RPMI8226 (cell line): ENCODE data around the gene C10orf105.

Source experiments
- DNase-seq: peaks from one replicate; pipeline ENCODE4 v3.0.0-alpha.2; 2015

C10orf105 gene

GRCh38 chr10:71715860-71716259 lies 3.7 kb downstream of the C10orf105 start:
- no peak for DNase-seq

- no peak for DNase-seq
These were observed 4.6 kb downstream of the C10orf105 start for GRCh38 chr10:71715026-71715425.

GRCh38 chr10:71714592-71714991 lies 5.0 kb downstream of the C10orf105 start:
- DNase-seq = no peak

DNA sequence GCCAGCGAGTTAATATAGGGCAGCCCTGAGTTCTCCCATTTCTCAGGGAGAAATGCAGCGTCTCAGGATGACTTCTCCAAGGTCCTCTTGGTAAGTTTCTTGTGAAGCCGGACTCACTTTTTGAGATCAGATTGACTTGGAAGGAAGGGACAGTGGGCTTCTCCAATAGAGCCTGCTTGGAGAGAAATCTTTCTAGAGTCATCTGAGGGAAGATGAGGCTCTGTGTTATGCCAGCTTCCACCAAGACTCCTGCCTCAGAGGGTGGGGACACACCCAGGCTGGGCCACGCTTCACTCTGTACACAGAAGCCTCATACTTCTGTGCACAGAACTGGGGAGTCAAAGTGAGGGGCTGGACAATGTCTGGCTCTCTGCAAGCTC lies 5.6 kb downstream of the C10orf105 start:
- DNase-seq = no peak

GRCh38 chr10:71713135-71714030 lies 6.2 kb downstream of the C10orf105 start:
- DNase-seq = no peak

DNA sequence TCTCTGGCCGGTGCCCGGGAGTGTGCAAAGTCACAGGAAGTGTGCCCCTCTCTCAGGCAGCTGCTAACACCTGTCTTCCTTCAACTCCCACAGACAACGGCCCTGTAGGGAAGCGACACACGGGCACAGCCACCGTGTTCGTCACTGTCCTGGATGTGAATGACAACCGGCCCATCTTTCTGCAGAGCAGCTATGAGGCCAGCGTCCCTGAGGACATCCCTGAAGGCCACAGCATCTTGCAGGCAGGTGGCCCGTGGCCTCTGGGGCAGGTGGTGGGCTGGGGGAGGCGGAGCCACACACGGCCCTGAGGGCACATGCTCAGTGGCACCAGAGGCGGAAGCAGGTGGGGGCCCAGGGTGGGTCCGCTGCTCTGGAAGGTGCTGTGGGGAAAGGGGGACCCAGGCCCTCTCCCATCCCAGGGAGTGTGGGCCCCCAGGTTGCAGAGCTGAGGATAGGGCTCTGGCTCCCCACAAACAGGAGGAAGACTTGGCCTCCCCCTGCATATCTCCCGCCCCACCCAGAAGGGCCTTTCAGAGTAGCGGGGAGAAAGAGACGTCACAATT lies 6.9 kb downstream of the C10orf105 start:
- no peak for DNase-seq

DNA sequence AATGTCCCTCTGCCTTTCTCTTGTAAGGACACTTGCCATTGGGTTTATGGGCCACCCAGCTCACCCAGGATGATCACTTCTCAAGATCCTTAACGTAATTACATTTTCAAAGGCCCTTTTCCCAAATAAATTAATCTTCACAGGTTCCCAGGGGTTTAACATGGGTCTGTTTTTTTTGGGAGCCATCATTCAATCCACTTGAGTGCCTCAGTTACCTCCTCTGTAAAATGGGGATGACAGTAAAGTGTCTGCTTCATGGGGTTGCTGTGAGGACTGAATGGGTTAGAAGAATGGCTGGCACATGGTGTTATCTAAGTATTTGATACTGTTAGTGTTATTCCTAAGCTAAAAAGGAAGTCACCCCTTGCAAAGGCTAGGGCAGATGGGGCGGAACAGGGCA lies 7.4 kb downstream of the C10orf105 start:
- no peak for DNase-seq

DNA sequence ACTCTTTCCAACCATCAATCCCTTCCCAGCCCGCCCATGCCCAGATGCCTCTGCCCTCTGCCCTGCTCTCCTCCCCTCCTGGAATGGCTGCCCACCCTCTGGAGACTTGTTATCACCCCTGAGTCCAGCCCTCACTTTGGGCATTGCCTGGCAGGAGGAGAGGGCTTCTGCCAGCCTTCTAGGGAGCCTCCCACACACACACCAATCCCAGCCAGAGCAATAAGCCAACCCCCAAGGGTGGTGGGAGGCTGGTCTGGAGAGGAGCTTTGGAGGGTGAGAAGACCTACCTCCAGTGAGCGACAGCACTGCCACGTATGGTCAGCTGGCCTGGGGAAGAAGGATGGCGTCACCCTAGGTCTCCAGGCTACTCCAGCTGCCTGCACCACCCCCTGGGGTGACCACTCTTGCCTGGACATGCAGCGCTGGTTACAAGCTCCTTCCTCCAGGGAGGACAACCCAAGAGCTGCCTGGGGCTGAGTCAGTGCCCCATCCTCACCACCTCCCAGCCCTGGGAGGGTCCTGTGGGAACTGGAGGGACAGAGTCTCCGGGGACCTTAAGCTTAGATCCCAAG lies 8.4 kb downstream of the C10orf105 start:
- no peak for DNase-seq

DNA sequence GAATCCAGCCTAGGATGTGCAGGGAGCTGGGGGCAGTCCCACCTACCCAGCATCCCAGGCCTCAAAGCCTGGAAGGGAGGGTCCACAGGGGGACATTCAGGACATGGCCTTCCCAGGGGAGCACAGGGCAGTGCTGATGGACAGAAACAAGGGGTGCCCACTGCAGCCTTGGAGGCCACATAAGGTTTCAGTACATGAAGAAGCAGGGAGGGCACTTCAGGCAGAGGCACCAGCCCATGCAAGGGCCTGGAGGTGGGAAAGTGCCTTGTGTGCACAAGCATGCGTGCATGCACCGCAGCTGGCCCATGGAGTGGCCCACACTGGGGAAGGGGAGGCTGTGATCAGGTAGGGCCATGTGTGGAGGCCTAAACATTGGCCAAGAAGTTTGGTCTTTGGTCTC lies 9.1 kb downstream of the C10orf105 start:
- no peak for DNase-seq

GRCh38 chr10:71708897-71709882 lies 10.4 kb downstream of the C10orf105 start:
- DNase-seq = no peak

GRCh38 chr10:71708301-71708703 lies 11.3 kb downstream of the C10orf105 start:
- DNase-seq = peak; percentile 31

- DNase-seq = no peak
These were observed 12.3 kb downstream of the C10orf105 start for GRCh38 chr10:71707240-71707789.

GRCh38 chr10:71706216-71707121 lies 13.1 kb downstream of the C10orf105 start:
- DNase-seq = no peak

DNA sequence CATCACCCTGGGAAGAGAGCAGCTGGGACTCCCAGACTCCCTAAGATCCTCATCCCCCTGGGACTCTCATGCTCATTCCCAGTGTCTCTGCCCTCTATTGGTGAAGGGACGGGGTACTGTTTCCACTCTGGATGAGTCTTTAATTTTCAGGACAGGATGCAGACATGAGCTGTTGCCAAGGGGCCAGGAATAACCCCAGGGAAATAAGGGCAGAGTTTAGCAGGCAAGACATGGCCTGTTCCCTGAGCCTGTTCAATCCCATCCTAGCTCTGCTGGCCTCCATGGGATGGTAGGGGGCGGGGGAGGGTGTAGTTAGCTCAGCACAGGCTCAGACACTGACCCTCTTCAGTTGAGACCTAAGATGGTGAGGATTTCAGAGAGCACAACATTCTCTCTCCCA lies 14.0 kb downstream of the C10orf105 start:
- DNase-seq = no peak

- no peak for DNase-seq
These were observed 14.8 kb downstream of the C10orf105 start for GRCh38 chr10:71704816-71705215.

GRCh38 chr10:71703577-71703976 lies 16.0 kb downstream of the C10orf105 start:
- no peak for DNase-seq

DNA sequence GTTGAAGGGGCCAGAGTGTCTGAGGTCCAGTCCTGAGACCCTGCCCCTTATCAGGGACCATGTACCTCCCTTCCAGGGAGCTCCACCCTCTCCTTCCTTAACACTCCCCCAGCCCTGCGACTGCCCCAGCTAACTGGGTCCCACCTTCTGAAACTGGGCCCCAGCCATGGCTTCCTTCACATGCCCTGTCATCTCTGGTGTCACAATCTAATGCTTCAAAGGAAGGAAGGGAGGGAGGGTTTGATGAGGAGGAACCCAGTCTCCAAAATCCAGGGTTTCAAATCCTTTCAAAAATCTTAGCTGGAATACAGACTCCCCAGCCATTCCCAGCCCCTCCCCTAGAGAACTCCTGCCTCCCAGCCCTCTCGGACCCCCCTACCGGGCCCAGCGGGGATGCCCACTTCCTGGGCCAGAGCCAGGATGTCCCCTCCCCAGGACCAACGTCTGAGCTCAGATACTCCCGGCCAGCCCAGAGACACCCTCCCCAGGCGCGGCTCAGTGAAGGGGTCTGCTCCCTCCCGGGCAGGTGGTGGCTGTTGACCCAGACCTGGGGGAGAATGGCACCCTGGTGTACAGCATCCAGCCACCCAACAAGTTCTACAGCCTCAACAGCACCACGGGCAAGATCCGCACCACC lies 18.0 kb downstream of the C10orf105 start:
- no peak for DNase-seq

GRCh38 chr10:71700731-71701368 lies 18.7 kb downstream of the C10orf105 start:
- no peak for DNase-seq

GRCh38 chr10:71698737-71699136 lies 20.8 kb downstream of the C10orf105 start:
- DNase-seq = no peak

GRCh38 chr10:71697938-71698709 lies 21.5 kb downstream of the C10orf105 start:
- DNase-seq = no peak
